Upper lobe of right lung (tissue), 1 donor: Measurements from ENCODE around the gene PHGDH. TPM values are rescaled to one million over a fixed set of nuclear protein-coding genes. Genes with fewer than 3 reads are reported as not detected.
A peak's percentile ranks its signal among the peaks of the same experiment; 100 is the strongest.

ENCODE experiments used
- ATAC-seq: fragments of 200-7000 bp; cut with Tn5 transposase; one replicate; pipeline ENCODE4 v1.9.1; 2020; ENCODE audit warnings: mild to moderate bottlenecking, moderate library complexity
- DNase-seq: peaks from one replicate; pipeline ENCODE4 v3.0.0-alpha.2; 2020
- H3K27ac ChIP-seq: fragments of 200-600 bp; one replicate; pipeline ENCODE4 v1.8.0; 2022
- H3K27me3 ChIP-seq: fragments of 200-600 bp; one replicate; pipeline ENCODE4 v1.8.0; 2022; ENCODE audit warnings: mild to moderate bottlenecking
- H3K36me3 ChIP-seq: fragments of 200-600 bp; one replicate; pipeline ENCODE4 v1.8.0; 2022
- H3K4me1 ChIP-seq: fragments of 200-600 bp; one replicate; pipeline ENCODE4 v1.8.0; 2022
- H3K4me3 ChIP-seq: fragments of 200-600 bp; one replicate; pipeline ENCODE4 v1.8.0; 2022; ENCODE audit warnings: mild to moderate bottlenecking
- H3K9me3 ChIP-seq: fragments of 200-600 bp; one replicate; pipeline ENCODE4 v1.8.0; 2022
- intact Hi-C: fragments of 100-400 bp; cut with DNase I; formaldehyde crosslinking; loops from one replicate; pipeline ENCODE4 v1.11.0; 2022
- total RNA-seq: library from RNA; stranded (reverse); fragmentation: NEBNext Ultra II Directional; extraction: Animal tissue kit (Norgen Biotek cat#: 25700); gene quantifications from one replicate; pipeline ENCODE4 v1.2.1, GENCODE V29; 2021
- TF ChIP-seq, protein P1 (sequence below): fragments of 200-600 bp; IDR thresholded peaks from one replicate; pipeline ENCODE4 v1.8.0; 2022; ENCODE audit warnings: antibody characterized with exemption
- donor health status: DM: no; HTN: yes; CAD: no; lungs with severe emphysema.

Gene PHGDH
- total RNA-seq, 1 donor from 2014 or later: 51.7 TPM

DNA sequence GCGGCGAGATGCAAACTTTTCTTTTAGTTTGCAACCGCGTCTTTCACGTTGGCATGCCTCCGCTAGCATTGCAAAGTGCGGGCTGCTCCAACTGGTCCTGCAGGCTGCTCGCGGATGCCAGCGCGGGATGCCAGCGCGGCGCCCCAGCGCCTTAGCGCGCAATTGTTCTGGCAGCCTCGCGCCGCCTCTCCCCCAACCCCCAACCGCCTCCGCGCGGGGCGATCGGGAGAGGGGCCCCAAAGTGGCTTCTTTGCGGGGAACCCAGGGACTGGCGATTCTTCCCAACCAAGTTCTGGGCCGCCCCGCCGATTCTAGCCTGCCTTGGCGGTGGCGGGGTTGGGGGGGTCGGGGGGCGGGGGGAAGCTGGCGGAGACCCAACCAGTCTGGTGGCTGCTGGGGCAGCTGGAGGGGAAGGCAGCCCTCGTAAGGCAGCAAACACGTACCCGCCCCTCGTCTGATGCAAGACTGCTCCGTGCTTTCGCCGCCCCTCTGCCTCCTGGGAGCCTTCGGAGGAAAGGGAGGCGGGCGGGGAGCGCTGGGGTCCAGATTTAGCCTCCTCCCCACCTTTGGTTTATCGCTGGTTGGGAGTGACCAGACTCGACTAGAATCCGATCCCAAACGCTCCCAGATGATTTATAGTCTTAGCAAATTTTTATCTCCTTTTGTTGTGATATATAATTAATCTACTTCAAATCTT is 756 bp downstream of the PHGDH start:
- no peaks in the 10 kb centered on the region for H3K27me3 ChIP-seq
- H3K27ac ChIP-seq: peak overlapping the region; percentile 30
- no peaks in the 10 kb centered on the region for H3K9me3 ChIP-seq
- H3K4me3 ChIP-seq: peak overlapping the region; percentile 56
- ATAC-seq (peak; percentile 74), DNase-seq (peak; percentile 78)
- intact Hi-C loops: no loop called here
- no peaks in the 10 kb centered on the region for H3K36me3 ChIP-seq
- H3K4me1 ChIP-seq: no peaks in the 10 kb centered on the region
- TF ChIP-seq, protein P1, sequence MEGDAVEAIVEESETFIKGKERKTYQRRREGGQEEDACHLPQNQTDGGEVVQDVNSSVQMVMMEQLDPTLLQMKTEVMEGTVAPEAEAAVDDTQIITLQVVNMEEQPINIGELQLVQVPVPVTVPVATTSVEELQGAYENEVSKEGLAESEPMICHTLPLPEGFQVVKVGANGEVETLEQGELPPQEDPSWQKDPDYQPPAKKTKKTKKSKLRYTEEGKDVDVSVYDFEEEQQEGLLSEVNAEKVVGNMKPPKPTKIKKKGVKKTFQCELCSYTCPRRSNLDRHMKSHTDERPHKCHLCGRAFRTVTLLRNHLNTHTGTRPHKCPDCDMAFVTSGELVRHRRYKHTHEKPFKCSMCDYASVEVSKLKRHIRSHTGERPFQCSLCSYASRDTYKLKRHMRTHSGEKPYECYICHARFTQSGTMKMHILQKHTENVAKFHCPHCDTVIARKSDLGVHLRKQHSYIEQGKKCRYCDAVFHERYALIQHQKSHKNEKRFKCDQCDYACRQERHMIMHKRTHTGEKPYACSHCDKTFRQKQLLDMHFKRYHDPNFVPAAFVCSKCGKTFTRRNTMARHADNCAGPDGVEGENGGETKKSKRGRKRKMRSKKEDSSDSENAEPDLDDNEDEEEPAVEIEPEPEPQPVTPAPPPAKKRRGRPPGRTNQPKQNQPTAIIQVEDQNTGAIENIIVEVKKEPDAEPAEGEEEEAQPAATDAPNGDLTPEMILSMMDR: no peak

GRCh38 chr1:119713039-119713748 is 1.5 kb downstream of the PHGDH start:
- Histone ChIP-seq H3K36me3 (no peaks in the 10 kb centered on the region), H3K4me3 (peak overlapping the region; percentile 56), H3K4me1 (no peaks in the 10 kb centered on the region), H3K27me3 (no peaks in the 10 kb centered on the region), H3K9me3 (no peaks in the 10 kb centered on the region), H3K27ac (no peak overlapping the region)
- intact Hi-C loops: no loop called here
- DNase-seq (no peak), ATAC-seq (no peak)
- TF ChIP-seq, protein P1: no peak

GRCh38 chr1:119713749-119714456 is 2.2 kb downstream of the PHGDH start:
- Histone ChIP-seq H3K4me3 (peak overlapping the region; percentile 56), H3K4me1 (no peaks in the 10 kb centered on the region), H3K9me3 (no peaks in the 10 kb centered on the region), H3K27ac (no peak overlapping the region), H3K36me3 (no peaks in the 10 kb centered on the region), H3K27me3 (no peaks in the 10 kb centered on the region)
- ATAC-seq (no peak), DNase-seq (no peak)
- TF ChIP-seq, protein P1: no peak
- intact Hi-C loops: no loop called here

- no peak overlapping the region for H3K27ac ChIP-seq
- H3K36me3 ChIP-seq: no peaks in the 10 kb centered on the region
- intact Hi-C loops: no loop called here
- H3K4me3 ChIP-seq: no peak overlapping the region
- H3K27me3 ChIP-seq: no peaks in the 10 kb centered on the region
- TF ChIP-seq, protein P1: no peak
- H3K9me3 ChIP-seq: no peaks in the 10 kb centered on the region
- no peak for DNase-seq
- ATAC-seq: no peak
- no peaks in the 10 kb centered on the region for H3K4me1 ChIP-seq
These were observed 2.8 kb downstream of the PHGDH start for GRCh38 chr1:119714583-119714982.

GRCh38 chr1:119715542-119715941 is 3.8 kb downstream of the PHGDH start:
- H3K36me3 ChIP-seq: no peaks in the 10 kb centered on the region
- H3K27me3 ChIP-seq: no peaks in the 10 kb centered on the region
- H3K4me1 ChIP-seq: no peaks in the 10 kb centered on the region
- TF ChIP-seq, protein P1: no peak
- ATAC-seq: no peak
- no peaks in the 10 kb centered on the region for H3K9me3 ChIP-seq
- DNase-seq: no peak
- no peak overlapping the region for H3K27ac ChIP-seq
- intact Hi-C loops: no loop called here
- no peak overlapping the region for H3K4me3 ChIP-seq
